Tibial artery (tissue), 4 donors: ENCODE measurements around the gene RAB40AL.
"Not testable (repeated sequence)": the region's sequence is repeated elsewhere in the genome, so short reads cannot be mapped to it uniquely, and the experiment has no call there.

Experiments used
- DNase-seq, 2 donors: peaks; one replicate each; pipeline ENCODE4 v3.0.0-alpha.2; 2019
- H3K27ac ChIP-seq, 2 donors: fragments of 200-600 bp; sonication (generic) in 1 of 2; 1 replicate in 1 of 2; 2 replicates in 1 of 2; pipeline ENCODE4 v1.5.1; 2018 to 2019; ENCODE audit warnings: mild to moderate bottlenecking in 1 of 2
- H3K27me3 ChIP-seq, 2 donors: fragments of 200-600 bp; sonication (generic) in 1 of 2; one replicate each; pipeline versions ENCODE4 v1.5.1 to v1.6.0; 2016 to 2019
- H3K36me3 ChIP-seq, 3 donors: fragments of 200-600 bp; sonication (generic) in 2 of 3; one replicate each; pipeline ENCODE4 v1.5.1; 2016 to 2019; ENCODE audit warnings: mild to moderate bottlenecking in 2 of 3
- H3K4me1 ChIP-seq, 4 donors: fragments of 200-600 bp; sonication (generic) in 2 of 4; 1 replicate in 3 of 4; 2 replicates in 1 of 4; pipeline ENCODE4 v1.5.1; 2016 to 2019
- H3K4me3 ChIP-seq, 2 donors: fragments of 200-600 bp; sonication (generic) in 1 of 2; 1 replicate in 1 of 2; 2 replicates in 1 of 2; pipeline ENCODE4 v1.5.1; 2018 to 2019; ENCODE audit warnings: mild to moderate bottlenecking in 2 of 2
- H3K9me3 ChIP-seq, 3 donors: fragments of 200-600 bp; sonication (generic) in 1 of 3; one replicate each; pipeline ENCODE4 v1.5.1; 2016 to 2019
- CTCF ChIP-seq, 2 experiments: fragments of 200-600 bp in 1 of 2; fragments of 450-650 bp in 1 of 2; IDR thresholded peaks; one replicate each; pipeline ENCODE4 v1.5.1; 2017 to 2019; ENCODE audit warnings: antibody characterized with exemption in 2 of 2, mild to moderate bottlenecking in 1 of 2, moderate library complexity in 1 of 2
- intact Hi-C: fragments of 100-400 bp; cut with DNase I; formaldehyde crosslinking; loops from one replicate; pipeline ENCODE4 v1.15.0; 2023; ENCODE audit warnings: low total_unique reads

The RAB40AL gene

GRCh38 chrX:102963955-102964354 is 26.9 kb downstream of the RAB40AL start:
- Histone ChIP-seq H3K4me3 (no peak overlapping the region), H3K9me3 (peaks cover 0 to 9% (median 9%) of the 10 kb centered on the region in 3 donors), H3K27me3 (no peaks in the 10 kb centered on the region), H3K36me3 (no peaks in the 10 kb centered on the region), H3K27ac (no peak overlapping the region), H3K4me1 (no peaks in the 10 kb centered on the region)
- no peak for TF ChIP-seq CTCF (IDR thresholded peaks at IDR 0.05)
- no peak for DNase-seq
- intact Hi-C loops = no loop called here

DNA sequence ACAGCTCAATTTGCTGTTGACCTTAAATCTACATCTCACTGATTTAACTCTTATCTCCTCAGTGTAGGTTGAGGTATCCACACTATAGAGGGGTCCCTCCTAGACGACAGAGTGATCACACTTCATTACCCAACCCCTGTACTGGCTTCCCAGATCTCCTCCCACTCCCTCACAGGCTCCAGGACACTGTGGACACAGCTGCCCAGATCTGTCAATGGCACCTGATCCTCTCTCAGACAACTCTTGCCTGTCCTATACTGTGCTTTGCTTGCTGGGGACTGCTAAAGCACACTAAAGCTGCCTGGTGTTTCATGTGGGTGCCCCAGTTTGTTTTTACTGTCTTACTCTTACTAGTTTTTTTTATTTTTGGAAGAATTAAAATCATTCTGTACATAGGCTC is 27.9 kb downstream of the RAB40AL start:
- no peaks in the 10 kb centered on the region for H3K27me3 ChIP-seq
- H3K4me1 ChIP-seq = no peaks in the 10 kb centered on the region
- DNase-seq = no peak
- intact Hi-C loops = loop anchor here (5.0 kb wide), 1 partner anchor 1628 kb away; no protein-coding TSS in a partner anchor
- no peak for TF ChIP-seq CTCF (IDR thresholded peaks at IDR 0.05)
- peaks cover 0 to 18% (median 18%) of the 10 kb centered on the region in 3 donors for H3K9me3 ChIP-seq
- no peaks in the 10 kb centered on the region for H3K36me3 ChIP-seq
- no peak overlapping the region for H3K27ac ChIP-seq
- no peak overlapping the region for H3K4me3 ChIP-seq

DNA sequence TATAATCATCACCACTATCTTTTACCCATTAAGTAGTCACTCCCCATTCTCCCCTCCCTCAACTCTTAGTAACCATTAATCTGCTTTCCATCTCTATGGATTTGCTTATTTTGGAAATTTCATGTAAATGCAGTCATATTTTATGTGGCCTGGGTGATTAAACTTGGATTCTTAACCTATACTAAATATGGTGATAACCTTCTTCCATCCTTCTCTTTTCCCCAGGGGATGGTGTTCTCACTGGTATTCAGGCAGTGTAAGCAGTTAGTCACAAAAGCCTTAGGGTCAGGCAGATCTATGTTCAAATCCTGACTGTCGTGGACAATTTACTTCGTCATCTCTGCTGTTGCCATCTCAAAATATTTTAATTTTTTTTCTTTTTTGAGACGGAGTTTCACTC is 29.6 kb downstream of the RAB40AL start:
- H3K9me3 ChIP-seq = peaks cover 0 to 35% (median 33%) of the 10 kb centered on the region in 3 donors
- H3K36me3 ChIP-seq = no peaks in the 10 kb centered on the region
- intact Hi-C loops = loop anchor here (5.0 kb wide), 1 partner anchor 1629 kb away; no protein-coding TSS in a partner anchor
- H3K4me1 ChIP-seq = no peaks in the 10 kb centered on the region
- H3K4me3 ChIP-seq = no peak overlapping the region
- no peak overlapping the region for H3K27ac ChIP-seq
- no peaks in the 10 kb centered on the region for H3K27me3 ChIP-seq
- no peak for TF ChIP-seq CTCF (IDR thresholded peaks at IDR 0.05)
- no peak for DNase-seq

DNA sequence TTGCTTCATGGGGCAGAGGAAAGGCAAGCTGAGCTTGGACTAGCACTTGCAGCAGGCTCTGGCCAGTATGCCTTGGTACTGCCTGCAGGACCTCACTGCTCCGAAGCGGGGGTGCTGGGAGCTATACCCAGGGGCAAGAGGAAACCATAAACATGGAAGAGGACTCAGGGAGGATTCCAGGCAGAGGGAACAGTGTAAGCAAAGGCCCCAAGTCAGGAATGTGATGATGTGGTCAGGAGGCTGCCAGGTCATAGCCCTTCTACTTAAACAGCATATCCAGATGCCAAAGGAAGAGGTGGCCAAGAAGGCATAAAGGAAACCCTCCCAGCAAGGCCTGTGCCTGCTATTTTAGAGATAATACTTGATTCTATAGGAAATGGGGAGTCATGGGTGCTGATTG is 31.1 kb downstream of the RAB40AL start:
- H3K27ac ChIP-seq = no peak overlapping the region
- no peaks in the 10 kb centered on the region for H3K36me3 ChIP-seq
- no peak overlapping the region for H3K4me3 ChIP-seq
- H3K27me3 ChIP-seq = no peaks in the 10 kb centered on the region
- H3K4me1 ChIP-seq = no peaks in the 10 kb centered on the region
- TF ChIP-seq CTCF (IDR thresholded peaks at IDR 0.05) = no peak
- intact Hi-C loops = loop anchor here (5.0 kb wide), 1 partner anchor 1631 kb away; no protein-coding TSS in a partner anchor
- no peak for DNase-seq
- peaks cover 0 to 49% (median 49%) of the 10 kb centered on the region in 3 donors for H3K9me3 ChIP-seq

GRCh38 chrX:102971536-102971935 is 34.5 kb downstream of the RAB40AL start:
- H3K36me3 ChIP-seq, intact Hi-C loops, H3K27me3 ChIP-seq, H3K4me1 ChIP-seq, DNase-seq, H3K27ac ChIP-seq, H3K4me3 ChIP-seq: not testable (repeated sequence)
- H3K9me3 ChIP-seq = peaks cover 0 to 53% (median 51%) of the 10 kb centered on the region in 3 donors

DNA sequence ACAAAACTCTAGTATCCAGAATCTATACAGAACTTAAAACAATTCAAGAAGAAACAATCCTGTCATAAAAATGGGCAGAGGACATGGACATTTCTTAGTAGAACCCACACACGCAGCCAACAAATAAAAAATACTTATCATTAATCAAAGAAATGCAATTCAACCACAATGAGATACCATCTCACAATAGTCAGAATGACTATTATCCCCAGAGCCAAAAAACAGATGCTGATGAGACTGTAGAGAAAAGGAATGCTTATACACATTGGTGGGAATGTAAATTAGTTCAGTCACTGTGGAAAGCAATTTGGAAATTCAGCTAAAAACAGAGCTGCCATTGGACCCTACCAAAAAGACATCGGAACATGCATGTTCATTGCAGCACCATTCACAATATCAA is 37.9 kb downstream of the RAB40AL start:
- H3K27ac ChIP-seq = no peak overlapping the region
- TF ChIP-seq CTCF (IDR thresholded peaks at IDR 0.05) = no peak
- intact Hi-C loops = no loop called here

More for the DNA sequence above, 37.9 kb downstream of the RAB40AL start:
- no peak for DNase-seq
- Histone ChIP-seq H3K36me3 (no peaks in the 10 kb centered on the region), H3K4me3 (no peak overlapping the region), H3K9me3 (peaks cover 0 to 34% (median 32%) of the 10 kb centered on the region in 3 donors), H3K4me1 (no peaks in the 10 kb centered on the region), H3K27me3 (no peaks in the 10 kb centered on the region)
